Hepatocyte (in vitro differentiated cells): Measurements from ENCODE around the gene IGSF11. TPM values are rescaled to one million over a fixed set of nuclear protein-coding genes. Genes with fewer than 3 reads are reported as not detected.

Source experiments
- DNase-seq: peaks from one replicate; pipeline ENCODE4 v3.0.0-alpha.2; 2016; ENCODE audit warnings: low spot score
- H2AFZ ChIP-seq: fragments of 200-600 bp; sonication (generic); 2 replicates; pipeline ENCODE4 v1.6.0; 2016; ENCODE audit warnings: antibody characterized with exemption, mild to moderate bottlenecking
- H3K27ac ChIP-seq: fragments of 200-600 bp; sonication (generic); 2 replicates; pipeline ENCODE4 v1.5.1; 2016; ENCODE audit warnings: mild to moderate bottlenecking
- H3K27me3 ChIP-seq: fragments of 200-600 bp; sonication (generic); 2 replicates; pipeline ENCODE4 v1.6.1; 2016
- H3K36me3 ChIP-seq: fragments of 200-600 bp; sonication (generic); replicated peaks from 2 replicates; pipeline ENCODE4 v1.5.1; 2016; ENCODE audit warnings: low read depth; ENCODE audit not compliant: insufficient read depth
- H3K4me1 ChIP-seq: fragments of 200-600 bp; sonication (generic); 2 replicates; pipeline ENCODE4 v1.5.1; 2016; ENCODE audit warnings: mild to moderate bottlenecking, moderate library complexity; ENCODE audit not compliant: insufficient read depth
- H3K4me2 ChIP-seq: fragments of 200-600 bp; sonication (generic); 2 replicates; pipeline ENCODE4 v1.6.0; 2016
- H3K4me3 ChIP-seq: fragments of 200-600 bp; sonication (generic); 2 replicates; pipeline ENCODE4 v1.5.1; 2016; ENCODE audit warnings: mild to moderate bottlenecking
- H3K79me2 ChIP-seq: fragments of 200-600 bp; sonication (generic); 2 replicates; pipeline ENCODE4 v1.6.0; 2017; ENCODE audit warnings: mild to moderate bottlenecking
- H3K9me2 ChIP-seq: fragments of 200-600 bp; sonication (generic); replicated peaks from 2 replicates; pipeline ENCODE4 v1.6.0; 2017; ENCODE audit warnings: mild to moderate bottlenecking; ENCODE audit not compliant: insufficient read depth
- H3K9me3 ChIP-seq: fragments of 200-600 bp; sonication (generic); 2 replicates; pipeline ENCODE4 v1.5.1; 2016; ENCODE audit warnings: low read depth, mild to moderate bottlenecking
- H4K20me1 ChIP-seq: fragments of 200-600 bp; sonication (generic); 2 replicates; pipeline ENCODE4 v1.6.0; 2016; ENCODE audit warnings: mild to moderate bottlenecking; ENCODE audit not compliant: insufficient read depth, poor library complexity, severe bottlenecking
- CTCF ChIP-seq: fragments of 200-600 bp; sonication (generic); IDR thresholded peaks from 2 replicates; pipeline ENCODE4 v1.5.1; 2016; ENCODE audit warnings: antibody characterized with exemption, mild to moderate bottlenecking; ENCODE audit not compliant: poor library complexity
- EZH2 ChIP-seq: fragments of 200-600 bp; sonication (generic); IDR thresholded peaks from 2 replicates; pipeline ENCODE4 v1.6.1; 2016; ENCODE audit warnings: antibody characterized with exemption, mild to moderate bottlenecking, borderline replicate concordance
- EZH2phosphoT487 ChIP-seq: fragments of 200-600 bp; sonication (generic); IDR thresholded peaks from one replicate; pipeline ENCODE4 v1.6.1; 2018; ENCODE audit warnings: antibody characterized with exemption, mild to moderate bottlenecking, low read depth, moderate library complexity; ENCODE audit not compliant: unreplicated experiment, severe bottlenecking
- WGBS: methylation state at CpG from one replicate; pipeline ENCODE4 v1.1.6; 2016; ENCODE audit warnings: low lambda C conversion rate; ENCODE audit errors: missing lambda C conversion rate; 5-methylcytosine and 5-hydroxymethylcytosine counted together
- polyA plus RNA-seq: library from polyadenylated mRNA; unstranded; fragments of >200 nt; fragmentation: Nextera tagmentation; extraction: Ambion mirVana; gene quantifications from 2 replicates; pipeline ENCODE4 v1.2.1, GENCODE V29; 2016
- total RNA-seq: library from RNA; depleted of rRNA; stranded (reverse); fragments of >200 nt; gene quantifications from 2 replicates; pipeline ENCODE4 v1.2.3, GENCODE V29; 2014

The IGSF11 gene
- total and polyA plus RNA-seq, 2 experiments from 2014 or later, result 1.0 TPM; not detected in 1

GRCh38 chr3:118850687-118851086 is 184.0 kb downstream of the IGSF11 start:
- H3K4me1 ChIP-seq, result no peaks in the 10 kb centered on the region
- H3K27me3 ChIP-seq, result no peaks in the 10 kb centered on the region
- 88% methylated on average over 10 of the region's 10 CpGs for WGBS
- H3K9me3 ChIP-seq, result no peaks in the 10 kb centered on the region
- H3K9me2 ChIP-seq, result no peaks in the 10 kb centered on the region
- no peaks in the 10 kb centered on the region for H3K79me2 ChIP-seq
- no peak overlapping the region for H3K4me3 ChIP-seq
- no peaks in the 10 kb centered on the region for H4K20me1 ChIP-seq
- H3K27ac ChIP-seq, result no peak overlapping the region
- no peak overlapping the region for H3K4me2 ChIP-seq
- no peak overlapping the region for H2AFZ ChIP-seq
- H3K36me3 ChIP-seq, result no peaks in the 10 kb centered on the region
- no peak for TF ChIP-seq CTCF
- no peak for TF ChIP-seq EZH2phosphoT487
- no peak for TF ChIP-seq EZH2
- no peak for DNase-seq

Other genes starting within 250 kb of the IGSF11 start
- gene TEX55, start 111.3 kb upstream of the IGSF11 start, total RNA-seq, result not detected in 2 replicates
- gene TEX55, start 111.3 kb upstream of the IGSF11 start, polyA plus RNA-seq, result not detected in 2 replicates
- gene UPK1B, start 138.8 kb upstream of the IGSF11 start, total RNA-seq, result 9.0 and 12.0 TPM in 2 replicates
- gene UPK1B, start 138.8 kb upstream of the IGSF11 start, polyA plus RNA-seq, result 17.3 and 28.9 TPM in 2 replicates
- gene B4GALT4, start 206.0 kb upstream of the IGSF11 start, total RNA-seq, result 55.4 and 55.7 TPM in 2 replicates
- 54.0 and 67.3 TPM in 2 replicates for gene B4GALT4, start 206.0 kb upstream of the IGSF11 start, polyA plus RNA-seq